ENCODE measurements around the gene LARP4B.

GRCh38 chr10:822661-823367 lies 108.7 kb downstream of the LARP4B start:
- TF ChIP-seq CTCF (IDR thresholded peaks at IDR 0.05) = no peak
- TF ChIP-seq POLR2A (IDR thresholded peaks at IDR 0.05) = no peak
